Measurements from ENCODE around the gene MAD1L1. TPM values are rescaled to one million over a fixed set of nuclear protein-coding genes. Genes with fewer than 3 reads are reported as not detected.

MAD1L1 gene
- total RNA-seq, 4 donors from 2014 or later = 21.0 to 49.7 (median 29.8) TPM

- no peak for TF ChIP-seq CTCF (IDR thresholded peaks at IDR 0.05; ENCODE audit: low read depth)
These were observed 231.9 kb downstream of the MAD1L1 start for GRCh38 chr7:2000746-2001321.

- TF ChIP-seq CTCF (IDR thresholded peaks at IDR 0.05; ENCODE audit: low read depth) = no peak
These were observed 232.5 kb downstream of the MAD1L1 start for GRCh38 chr7:2000153-2000687.

- no peak for TF ChIP-seq CTCF (IDR thresholded peaks at IDR 0.05; ENCODE audit: low read depth)
These were observed 233.3 kb downstream of the MAD1L1 start for GRCh38 chr7:1999278-1999984.

- TF ChIP-seq CTCF (IDR thresholded peaks at IDR 0.05; ENCODE audit: low read depth) = no peak
These were observed 234.6 kb downstream of the MAD1L1 start for GRCh38 chr7:1998146-1998545.

- TF ChIP-seq CTCF (IDR thresholded peaks at IDR 0.05; ENCODE audit: low read depth) = no peak
These were observed 235.1 kb downstream of the MAD1L1 start for GRCh38 chr7:1997537-1998076.

- no peak for TF ChIP-seq CTCF (IDR thresholded peaks at IDR 0.05; ENCODE audit: low read depth)
These were observed 235.9 kb downstream of the MAD1L1 start for GRCh38 chr7:1996816-1997215.

GRCh38 chr7:1995426-1995825, 237.3 kb downstream of the MAD1L1 start:
- no peak for TF ChIP-seq CTCF (IDR thresholded peaks at IDR 0.05; ENCODE audit: low read depth)
